ENCODE measurements around the gene MED9. TPM values are rescaled to one million over a fixed set of nuclear protein-coding genes. Genes with fewer than 3 reads are reported as not detected.

MED9 gene
- total RNA-seq, 2 experiments from 2014 or later: 13.8 to 15.0 TPM

- no peaks in the 10 kb centered on the region for H3K9me3 Mint-ChIP-seq
- DNase-seq: no peak
- no peak overlapping the region for H3K4me3 Mint-ChIP-seq
- peaks cover 4% of the 10 kb centered on the region for H3K27me3 Mint-ChIP-seq
- H3K4me1 Mint-ChIP-seq: peaks cover 3% of the 10 kb centered on the region
- H3K27ac Mint-ChIP-seq: no peak overlapping the region
- H3K36me3 Mint-ChIP-seq: no peaks in the 10 kb centered on the region
Observed at GRCh38 chr17:17500999-17501605, 24.3 kb downstream of the MED9 start.

DNA sequence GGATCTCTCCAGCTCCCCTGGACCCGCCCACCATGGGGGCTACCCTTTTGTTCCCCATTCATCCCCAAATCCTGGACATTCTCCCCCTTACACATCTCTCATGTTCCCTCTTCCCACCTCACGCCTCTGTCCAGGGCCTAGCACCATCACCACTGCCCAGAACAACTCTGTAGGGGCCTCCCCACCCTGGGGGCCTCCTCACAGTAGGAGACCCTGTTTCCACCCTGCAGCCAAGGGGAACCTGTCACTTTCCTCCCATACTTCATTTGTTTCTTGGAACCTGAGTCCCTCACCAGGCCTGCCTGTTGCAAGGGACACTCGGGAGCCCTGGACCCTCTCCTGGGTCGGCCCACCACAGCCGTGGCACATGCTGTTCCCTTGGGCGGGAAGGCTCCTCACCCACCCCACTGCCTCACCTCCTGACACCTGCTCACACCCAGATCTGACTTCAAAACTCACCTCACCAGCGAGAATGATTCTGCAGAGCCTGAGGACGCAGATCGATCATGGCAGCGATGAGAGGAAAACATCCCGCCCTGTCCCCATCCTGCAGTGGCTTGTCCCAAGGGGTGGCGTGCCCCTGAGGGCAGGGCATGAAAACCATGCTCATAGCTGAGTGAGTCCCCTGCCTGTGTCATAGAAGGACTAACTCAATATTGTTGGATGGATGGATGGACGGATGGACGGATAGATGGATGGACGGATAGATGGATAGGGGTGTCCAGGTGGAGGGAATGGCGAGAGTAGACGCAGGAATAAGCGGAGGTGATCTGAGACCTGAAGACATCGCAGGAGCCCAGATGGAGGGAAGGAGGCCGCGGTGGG lies 26.2 kb downstream of the MED9 start:
- H3K4me1 Mint-ChIP-seq: no peaks in the 10 kb centered on the region
- no peak overlapping the region for H3K4me3 Mint-ChIP-seq
- peaks cover 4% of the 10 kb centered on the region for H3K27me3 Mint-ChIP-seq
- no peak overlapping the region for H3K27ac Mint-ChIP-seq
- H3K36me3 Mint-ChIP-seq: no peaks in the 10 kb centered on the region
- H3K9me3 Mint-ChIP-seq: no peaks in the 10 kb centered on the region
- DNase-seq: no peak

DNA sequence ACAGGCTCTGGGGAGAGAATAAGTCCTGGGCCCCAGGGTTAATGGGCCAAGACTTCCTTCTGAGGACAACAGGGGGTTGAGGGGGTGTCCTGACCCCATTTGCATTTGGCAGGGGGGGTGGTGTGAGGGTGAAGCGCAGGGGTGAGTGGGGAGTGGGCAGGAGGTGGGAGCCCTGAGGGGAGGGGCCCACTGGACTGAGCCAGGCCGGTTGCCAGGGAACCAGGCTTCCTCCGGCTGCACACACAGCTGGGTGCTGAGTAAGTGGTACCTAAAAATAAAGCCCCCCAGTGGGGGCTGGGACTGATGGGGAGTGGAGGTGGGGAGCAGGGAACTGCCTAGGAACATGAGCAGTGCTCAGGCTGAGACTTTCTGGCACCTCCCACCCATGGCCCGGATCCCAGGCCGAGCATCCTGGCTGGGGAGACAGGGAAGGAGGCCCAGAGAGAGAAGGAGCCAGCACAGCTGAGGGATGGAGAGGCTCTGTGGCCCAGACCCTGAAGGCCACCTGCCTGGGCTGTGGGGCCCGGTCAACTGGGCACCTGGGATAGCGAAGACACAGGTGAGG lies 26.8 kb downstream of the MED9 start:
- Mint-ChIP-seq H3K4me1 (no peaks in the 10 kb centered on the region), H3K4me3 (no peak overlapping the region), H3K9me3 (no peaks in the 10 kb centered on the region), H3K27ac (no peak overlapping the region), H3K36me3 (no peaks in the 10 kb centered on the region), H3K27me3 (peaks cover 4% of the 10 kb centered on the region)
- DNase-seq: no peak

- DNase-seq: no peak
- H3K4me1 Mint-ChIP-seq: no peaks in the 10 kb centered on the region
- no peak overlapping the region for H3K4me3 Mint-ChIP-seq
- H3K27me3 Mint-ChIP-seq: peaks cover 4% of the 10 kb centered on the region
- H3K36me3 Mint-ChIP-seq: no peaks in the 10 kb centered on the region
- no peak overlapping the region for H3K27ac Mint-ChIP-seq
- no peaks in the 10 kb centered on the region for H3K9me3 Mint-ChIP-seq
Observed at GRCh38 chr17:17504341-17505140, 27.7 kb downstream of the MED9 start.

GRCh38 chr17:17505151-17505550 lies 28.4 kb downstream of the MED9 start:
- DNase-seq: no peak
- no peak overlapping the region for H3K27ac Mint-ChIP-seq
- H3K36me3 Mint-ChIP-seq: no peaks in the 10 kb centered on the region
- no peaks in the 10 kb centered on the region for H3K4me1 Mint-ChIP-seq
- H3K27me3 Mint-ChIP-seq: peaks cover 4% of the 10 kb centered on the region
- H3K9me3 Mint-ChIP-seq: no peaks in the 10 kb centered on the region
- no peak overlapping the region for H3K4me3 Mint-ChIP-seq

DNA sequence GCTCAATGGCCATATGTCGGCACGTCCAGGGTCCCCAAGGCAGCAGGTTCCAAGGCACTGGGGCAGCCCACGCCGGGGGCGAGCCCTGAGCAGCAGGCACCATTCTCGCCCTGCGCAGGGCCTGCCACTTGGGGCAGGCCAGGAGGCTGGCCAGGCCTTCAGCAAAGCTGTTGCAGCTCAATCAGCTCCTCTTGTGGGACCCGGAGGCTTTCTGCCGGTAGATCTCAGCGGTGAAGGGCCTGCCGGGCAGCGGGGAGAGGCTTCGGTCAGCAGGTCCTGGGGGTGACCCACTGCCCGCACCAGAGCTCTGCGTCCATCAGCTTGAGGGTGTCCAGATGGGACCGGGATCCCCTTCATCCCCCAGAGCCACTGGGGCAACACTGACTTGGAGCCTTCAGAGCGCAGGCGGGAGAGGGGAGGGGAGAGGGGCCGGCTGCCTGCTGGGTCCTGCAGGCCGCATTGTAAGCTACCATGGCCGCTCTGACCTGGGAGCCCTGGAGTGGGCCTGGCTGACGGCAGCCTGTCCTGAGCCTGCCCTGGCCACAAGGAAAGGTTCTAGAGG lies 28.9 kb downstream of the MED9 start:
- no peak for DNase-seq
- H3K4me3 Mint-ChIP-seq: no peak overlapping the region
- H3K4me1 Mint-ChIP-seq: peaks cover 2% of the 10 kb centered on the region
- no peaks in the 10 kb centered on the region for H3K36me3 Mint-ChIP-seq
- H3K9me3 Mint-ChIP-seq: no peaks in the 10 kb centered on the region
- H3K27ac Mint-ChIP-seq: no peak overlapping the region
- peaks cover 4% of the 10 kb centered on the region for H3K27me3 Mint-ChIP-seq

DNA sequence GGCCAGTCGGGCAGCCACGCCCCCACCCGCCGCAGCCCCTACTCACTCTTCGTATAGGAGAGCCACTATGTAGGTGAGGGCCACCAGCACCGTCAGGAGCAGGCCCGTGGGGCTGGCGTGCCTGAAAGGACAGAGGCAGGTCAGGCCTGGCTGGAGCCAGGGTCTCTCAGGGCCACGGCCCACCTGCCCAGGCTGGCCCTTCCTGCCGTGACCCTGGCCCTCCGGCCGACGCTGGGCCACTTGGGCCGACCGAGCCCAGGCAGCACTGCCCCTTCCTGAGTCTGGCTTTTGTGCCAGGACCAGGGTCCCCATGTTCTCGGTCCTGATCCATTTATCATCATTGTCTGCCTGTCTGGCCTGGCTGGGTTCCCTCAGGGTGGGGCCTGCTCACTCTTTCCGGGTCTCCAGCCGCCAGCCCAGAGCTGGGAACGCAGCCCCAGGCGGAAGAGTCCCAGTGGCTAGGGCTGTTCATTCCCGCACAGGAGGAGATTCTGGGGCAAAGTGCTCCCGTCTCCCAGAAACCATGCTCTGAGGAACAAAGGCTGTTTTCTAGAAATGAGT lies 29.5 kb downstream of the MED9 start:
- Mint-ChIP-seq H3K9me3 (no peaks in the 10 kb centered on the region), H3K27me3 (peaks cover 4% of the 10 kb centered on the region), H3K27ac (no peak overlapping the region), H3K4me1 (peaks cover 6% of the 10 kb centered on the region), H3K36me3 (no peaks in the 10 kb centered on the region), H3K4me3 (no peak overlapping the region)
- no peak for DNase-seq

- Mint-ChIP-seq H3K27ac (no peak overlapping the region), H3K36me3 (no peaks in the 10 kb centered on the region), H3K27me3 (peaks cover 4% of the 10 kb centered on the region), H3K4me1 (peaks cover 6% of the 10 kb centered on the region), H3K9me3 (no peaks in the 10 kb centered on the region), H3K4me3 (no peak overlapping the region)
- DNase-seq: no peak
Observed at GRCh38 chr17:17506893-17507464, 30.2 kb downstream of the MED9 start.

GRCh38 chr17:17507465-17508011 lies 30.7 kb downstream of the MED9 start:
- Mint-ChIP-seq H3K27me3 (no peaks in the 10 kb centered on the region), H3K36me3 (no peaks in the 10 kb centered on the region), H3K4me1 (peaks cover 6% of the 10 kb centered on the region), H3K27ac (no peak overlapping the region), H3K9me3 (no peaks in the 10 kb centered on the region), H3K4me3 (no peak overlapping the region)
- no peak for DNase-seq

GRCh38 chr17:17508019-17508535 lies 31.3 kb downstream of the MED9 start:
- Mint-ChIP-seq H3K4me1 (peaks cover 6% of the 10 kb centered on the region), H3K36me3 (no peaks in the 10 kb centered on the region), H3K27me3 (no peaks in the 10 kb centered on the region), H3K4me3 (no peak overlapping the region), H3K27ac (no peak overlapping the region), H3K9me3 (no peaks in the 10 kb centered on the region)
- DNase-seq: no peak

- Mint-ChIP-seq H3K4me3 (no peak overlapping the region), H3K27me3 (no peaks in the 10 kb centered on the region), H3K4me1 (peaks cover 6% of the 10 kb centered on the region), H3K9me3 (no peaks in the 10 kb centered on the region), H3K27ac (no peak overlapping the region), H3K36me3 (no peaks in the 10 kb centered on the region)
- DNase-seq: no peak
Observed at GRCh38 chr17:17508646-17509591, 32.1 kb downstream of the MED9 start.

DNA sequence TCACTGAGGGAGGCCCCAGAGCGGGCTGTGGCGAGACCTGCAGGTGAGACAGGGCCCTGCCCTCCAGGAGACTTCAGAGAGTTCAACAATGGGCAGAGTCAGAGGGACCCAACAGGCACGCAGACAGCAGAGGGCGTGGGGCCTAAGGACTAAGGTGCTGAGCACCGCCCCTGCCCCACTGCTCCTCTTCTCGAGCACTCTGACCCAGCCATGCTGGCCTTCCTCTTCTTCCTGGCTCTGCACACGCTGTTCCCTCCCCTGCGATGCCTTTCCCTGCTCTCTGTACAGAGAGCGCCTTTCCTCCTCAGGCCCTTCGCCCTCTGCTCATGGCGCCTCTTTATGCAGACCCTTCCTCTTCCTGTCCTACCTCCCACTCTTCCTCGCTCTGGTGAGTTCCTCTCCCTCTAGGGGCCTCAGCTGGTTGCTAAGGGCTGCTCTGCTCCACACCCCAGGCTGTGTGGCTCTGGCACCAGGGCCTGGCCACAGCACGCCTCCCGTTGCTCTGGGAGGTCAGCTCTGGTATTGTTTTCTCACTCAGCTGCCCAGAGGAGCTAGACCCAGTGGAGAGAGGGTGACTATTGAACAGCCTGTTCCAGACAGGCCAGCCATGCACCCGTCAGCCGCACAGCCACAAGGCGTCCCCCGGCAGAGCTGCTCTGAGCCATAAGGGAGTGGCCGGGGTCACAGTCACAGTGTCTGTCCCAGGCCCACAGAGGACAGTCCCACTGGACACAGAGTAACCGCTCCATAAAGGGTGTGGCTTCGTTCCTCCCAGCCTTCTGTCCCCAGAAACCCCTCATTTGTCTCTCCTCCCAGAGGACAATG lies 33.0 kb downstream of the MED9 start:
- no peaks in the 10 kb centered on the region for H3K27me3 Mint-ChIP-seq
- H3K36me3 Mint-ChIP-seq: no peaks in the 10 kb centered on the region
- H3K4me1 Mint-ChIP-seq: peaks cover 6% of the 10 kb centered on the region
- H3K27ac Mint-ChIP-seq: no peak overlapping the region
- no peaks in the 10 kb centered on the region for H3K9me3 Mint-ChIP-seq
- H3K4me3 Mint-ChIP-seq: no peak overlapping the region
- no peak for DNase-seq

Data from activated naive CD8-positive, alpha-beta T cell treated with anti-CD3 and anti-CD28 coated beads for 36 hours (primary cell).